IMR-90 (cell line): Measurements from ENCODE around the gene RFX2. TPM values are rescaled to one million over a fixed set of nuclear protein-coding genes. Genes with fewer than 3 reads are reported as not detected.

Source experiments
- ATAC-seq: fragments of 200-7000 bp; cut with Tn5 transposase; 2 replicates; pipeline ENCODE4 v1.9.1; 2020; ENCODE audit warnings: low read depth, mild to moderate bottlenecking, moderate library complexity
- BruUV-seq: library from RNA; stranded (reverse); fragments of 400-500 nt; replicated peaks from 2 replicates; lab custom pipeline; 2021; lab: Mats Ljungman, UMichigan
- CTCF ChIA-PET: fragments of 300-600 bp; formaldehyde crosslinking; extraction: SDS; loops from one replicate; lab custom pipeline; 2021; ENCODE audit warnings: antibody characterized with exemption; lab: Yijun Ruan, JAX
- POLR2A ChIA-PET: fragments of 300-600 bp; sonication (Branson Sonifier 250); formaldehyde crosslinking; loops from one replicate; lab custom pipeline; 2022; ENCODE audit warnings: antibody characterized with exemption; ENCODE audit not compliant: unreplicated experiment; lab: Charles Lee
- DNase-seq: peaks from one replicate; pipeline ENCODE4 v3.0.0; 2013
- H2AFZ ChIP-seq: replicated peaks from 2 replicates; pipeline ENCODE3; 2013; ENCODE audit warnings: low read length, mild to moderate bottlenecking; ENCODE audit not compliant: poor library complexity
- H2AK5ac ChIP-seq: 2 replicates; pipeline ENCODE4 v1.6.1; 2013; ENCODE audit warnings: low read depth, low read length, inconsistent platforms
- H2AK9ac ChIP-seq: replicated peaks from 2 replicates; pipeline ENCODE3; 2013; ENCODE audit warnings: mild to moderate bottlenecking, low read depth, low read length, moderate library complexity; ENCODE audit not compliant: poor library complexity
- H2BK120ac ChIP-seq: 2 replicates; pipeline ENCODE4 v1.6.1; 2013; ENCODE audit warnings: low read depth, low read length, inconsistent platforms
- H2BK15ac ChIP-seq: 3 replicates; pipeline ENCODE4 v1.6.1; 2013; ENCODE audit warnings: low read depth, low read length, inconsistent platforms
- H2BK20ac ChIP-seq: 2 replicates; pipeline ENCODE4 v1.6.1; 2013; ENCODE audit warnings: low read depth, mild to moderate bottlenecking, inconsistent platforms, low read length, moderate library complexity
- H2BK5ac ChIP-seq: 2 replicates; pipeline ENCODE4 v1.6.1; 2013; ENCODE audit warnings: mild to moderate bottlenecking, low read depth, low read length, inconsistent platforms; ENCODE audit not compliant: poor library complexity, severe bottlenecking
- H3K14ac ChIP-seq: replicated peaks from 2 replicates; pipeline ENCODE4 v1.6.1; 2013; ENCODE audit warnings: low read depth, low read length, inconsistent platforms
- H3K18ac ChIP-seq: 2 replicates; pipeline ENCODE4 v1.6.1; 2013; ENCODE audit warnings: low read depth, low read length, control low read depth
- H3K23ac ChIP-seq: 2 replicates; pipeline ENCODE4 v1.6.1; 2013; ENCODE audit warnings: low read depth, low read length, inconsistent platforms
- H3K27ac ChIP-seq: 2 replicates; pipeline ENCODE4 v1.5.1; 2013; ENCODE audit warnings: mild to moderate bottlenecking, control low read depth, low read length; ENCODE audit not compliant: insufficient read depth
- H3K27me3 ChIP-seq: 2 replicates; pipeline ENCODE4 v1.6.1; 2013; ENCODE audit warnings: low read length; ENCODE audit not compliant: control insufficient read depth, insufficient read depth
- H3K36me3 ChIP-seq: 2 replicates; pipeline ENCODE4 v1.6.1; 2013; ENCODE audit warnings: low read length, mixed read lengths; ENCODE audit not compliant: control insufficient read depth, insufficient read depth
- H3K4ac ChIP-seq: 2 replicates; pipeline ENCODE4 v1.6.1; 2013; ENCODE audit warnings: low read depth, low read length, inconsistent platforms
- H3K4me1 ChIP-seq: 2 replicates; pipeline ENCODE4 v1.6.1; 2013; ENCODE audit warnings: low read length, mixed read lengths; ENCODE audit not compliant: control insufficient read depth, insufficient read depth
- H3K4me2 ChIP-seq: 2 replicates; pipeline ENCODE4 v1.6.1; 2013; ENCODE audit warnings: low read depth, mild to moderate bottlenecking, control low read depth, low read length, moderate library complexity
- H3K4me3 ChIP-seq: 2 replicates; pipeline ENCODE4 v1.5.1; 2013; ENCODE audit warnings: low read depth, mild to moderate bottlenecking, control low read depth, low read length, moderate library complexity; ENCODE audit not compliant: insufficient read depth
- H3K56ac ChIP-seq: 2 replicates; pipeline ENCODE4 v1.6.1; 2013; ENCODE audit warnings: low read length, inconsistent platforms; ENCODE audit not compliant: insufficient read depth; ENCODE audit errors: extremely low read depth
- H3K79me1 ChIP-seq, 2 experiments: 2 replicates each; pipeline ENCODE4 v1.6.1; 2013; ENCODE audit warnings: low read length in 2 of 2, inconsistent platforms in 1 of 2, low read depth in 1 of 2
- H3K9ac ChIP-seq: 2 replicates; pipeline ENCODE4 v1.6.1; 2013; ENCODE audit warnings: low read depth, low read length, control low read depth
- H3K9me1 ChIP-seq: 2 replicates; pipeline ENCODE4 v1.6.1; 2013; ENCODE audit warnings: low read length, inconsistent platforms; ENCODE audit not compliant: insufficient read depth
- H3K9me3 ChIP-seq: 2 replicates; pipeline ENCODE4 v1.6.1; 2013; ENCODE audit warnings: low read length; ENCODE audit not compliant: control insufficient read depth, insufficient read depth
- H4K20me1 ChIP-seq: 2 replicates; pipeline ENCODE4 v1.6.1; 2013; ENCODE audit warnings: low read length, inconsistent platforms; ENCODE audit not compliant: insufficient read depth
- H4K5ac ChIP-seq: 2 replicates; pipeline ENCODE4 v1.6.1; 2013; ENCODE audit warnings: mild to moderate bottlenecking, low read depth, low read length, control low read depth
- H4K8ac ChIP-seq, 2 experiments: 2 replicates each; pipeline ENCODE4 v1.6.1; 2013; ENCODE audit warnings: low read depth in 2 of 2, low read length in 2 of 2, control low read depth in 1 of 2, inconsistent platforms in 1 of 2
- H4K91ac ChIP-seq: 2 replicates; pipeline ENCODE4 v1.6.1; 2013; ENCODE audit warnings: low read depth, low read length, inconsistent platforms; ENCODE audit not compliant: insufficient read depth
- BHLHE40 ChIP-seq: fragments of 150-350 bp; IDR thresholded peaks from 2 replicates; pipeline ENCODE4 v1.6.1; 2016; ENCODE audit warnings: mild to moderate bottlenecking, low read depth, low read length
- CEBPB ChIP-seq: IDR thresholded peaks from 2 replicates; pipeline ENCODE4 v1.6.1; 2012; ENCODE audit warnings: low read depth, low read length, improper control_type of control experiment
- CTCF ChIP-seq: conservative IDR thresholded peaks from 2 replicates; pipeline ENCODE4 v1.5.1; 2012; ENCODE audit warnings: mild to moderate bottlenecking, low read depth, low read length, improper control_type of control experiment
- FOS ChIP-seq: fragments of 150-350 bp; IDR thresholded peaks from 2 replicates; pipeline ENCODE4 v1.6.1; 2016; ENCODE audit warnings: low read depth, low read length
- MAFK ChIP-seq: IDR thresholded peaks from 2 replicates; pipeline ENCODE4 v1.6.1; 2012; ENCODE audit warnings: low read depth, low read length, improper control_type of control experiment
- MAZ ChIP-seq: IDR thresholded peaks from 2 replicates; pipeline ENCODE4 v1.6.1; 2012; ENCODE audit warnings: low read depth, mild to moderate bottlenecking, low read length, improper control_type of control experiment, moderate library complexity, borderline replicate concordance
- MXI1 ChIP-seq: IDR thresholded peaks from 2 replicates; pipeline ENCODE4 v1.6.1; 2012; ENCODE audit warnings: low read depth, mild to moderate bottlenecking, low read length, moderate library complexity, borderline replicate concordance
- NFE2L2 ChIP-seq: fragments of 150-350 bp; IDR thresholded peaks from 2 replicates; pipeline ENCODE4 v1.6.1; 2016; ENCODE audit warnings: low read depth, mild to moderate bottlenecking, low read length
- SMC3 ChIP-seq: fragments of 150-350 bp; IDR thresholded peaks from 2 replicates; pipeline ENCODE4 v1.6.1; 2016; ENCODE audit warnings: low read depth, mild to moderate bottlenecking, antibody characterized with exemption, low read length, moderate library complexity
- WGBS, 2 experiments: methylation state at CpG; one replicate each; pipeline versions ENCODE4 v1.1.5 to v1.1.7; 2013; ENCODE audit warnings: missing lambda C conversion rate in 2 of 2; ENCODE audit not compliant: insufficient read length in 1 of 2; ENCODE audit errors: extremely low coverage in 2 of 2; 5-methylcytosine and 5-hydroxymethylcytosine counted together
- dilution Hi-C: fragments of 300-500 bp; cut with HindIII; formaldehyde crosslinking; loops from one replicate; pipeline ENCODE4 v1.14.3; 2018; ENCODE audit warnings: low sequenced_read_pairs; ENCODE audit not compliant: unreplicated experiment
- in situ Hi-C: fragments of 300-500 bp; cut with MboI; formaldehyde crosslinking; loops from 3 replicates; pipeline ENCODE4 v1.14.3; 2019; ENCODE audit warnings: low sequenced_read_pairs, inconsistent platforms, mixed read lengths
- intact Hi-C: fragments of 100-400 bp; cut with micrococcal nuclease; formaldehyde crosslinking; loops from 2 replicates; pipeline ENCODE4 v1.10.0; 2022
- polyA plus RNA-seq, 3 experiments: library from polyadenylated mRNA; depleted of rRNA; stranded (reverse); fragments of >200 nt; gene quantifications; 2 replicates each; pipeline ENCODE4 v1.2.3, GENCODE V29; 2012; ENCODE audit warnings: low replicate concordance in 1 of 3
- total RNA-seq: library from RNA; depleted of rRNA; stranded (reverse); fragments of >200 nt; gene quantifications from 2 replicates; pipeline ENCODE4 v1.2.3, GENCODE V29; 2012

Gene RFX2
- total and polyA plus RNA-seq, 2 of the 4 experiments (the other 2 are of a cell fraction) = 2.2 to 4.9 TPM

GRCh38 chr19:6101991-6102390 lies 8.3 kb downstream of the RFX2 start:
- H3K9me3 ChIP-seq = no peaks in the 10 kb centered on the region
- no peak overlapping the region for H3K27ac ChIP-seq
- intact Hi-C loops = no loop called here
- in situ Hi-C loops = no loop called here
- H3K36me3 ChIP-seq = no peaks in the 10 kb centered on the region
- 89% methylated on average over 3 of the region's 3 CpGs; no CpG with 5 or more reads in 1 of the 2 experiments for WGBS, 2 experiments
- no peak overlapping the region for H3K23ac ChIP-seq
- DNase-seq (no peak), ATAC-seq (no peak)
- H3K56ac ChIP-seq = no peak overlapping the region
- H2BK15ac ChIP-seq = no peak overlapping the region
- BruUV-seq = no TSS peak
- peaks cover 13% of the 10 kb centered on the region for H3K9me1 ChIP-seq
- no peaks in the 10 kb centered on the region for H3K27me3 ChIP-seq
- H3K14ac ChIP-seq = no peak overlapping the region
- no peak overlapping the region for H2BK5ac ChIP-seq
- H3K4me3 ChIP-seq = no peak overlapping the region
- H3K4me1 ChIP-seq = peaks cover 17% of the 10 kb centered on the region
- H3K79me1 ChIP-seq = peaks cover 30 to 33% of the 10 kb centered on the region in 2 experiments
- dilution Hi-C loops = no loop called here
- no peak overlapping the region; the same call in 1 of the 2 replicates for H3K4ac ChIP-seq
- H3K9ac ChIP-seq = no peak overlapping the region
- peak overlapping the region; percentile 15; the same call in 1 of the 2 replicates for H2AK5ac ChIP-seq
- no peak overlapping the region; a peak in 1 of 4 replicates for H4K8ac ChIP-seq
- CTCF ChIA-PET = interaction anchor here (1.2 kb wide), 1 partner anchor 33 kb away, joined by 3 read pairs; no protein-coding TSS in a partner anchor
- POLR2A ChIA-PET = no interaction called here
- H3K18ac ChIP-seq = no peak overlapping the region
- no peaks in the 10 kb centered on the region for H4K20me1 ChIP-seq
- no peak overlapping the region; the same call in 1 of the 2 replicates for H4K91ac ChIP-seq
- H2AK9ac ChIP-seq = no peak overlapping the region
- no peak overlapping the region for H2BK20ac ChIP-seq
- TF ChIP-seq SMC3 = no peak
- TF ChIP-seq MAFK = no peak
- no peak for TF ChIP-seq FOS
- no peak for TF ChIP-seq NFE2L2
- TF ChIP-seq CTCF = no peak
- TF ChIP-seq MAZ = no peak
- TF ChIP-seq MXI1 = no peak
- TF ChIP-seq BHLHE40 = no peak
- TF ChIP-seq CEBPB = no peak
- no peak overlapping the region for H3K4me2 ChIP-seq
- no peak overlapping the region for H2AFZ ChIP-seq
- peak overlapping the region; percentile 56 for H2BK120ac ChIP-seq
- no peak overlapping the region for H4K5ac ChIP-seq
